IMR-90 (cell line): ENCODE data around the gene HAND2. TPM values are rescaled to one million over a fixed set of nuclear protein-coding genes. Genes with fewer than 3 reads are reported as not detected.

Experiments used
- ATAC-seq: fragments of 200-7000 bp; cut with Tn5 transposase; 2 replicates; pipeline ENCODE4 v1.9.1; 2020; ENCODE audit warnings: low read depth, mild to moderate bottlenecking, moderate library complexity
- BruUV-seq: library from RNA; stranded (reverse); fragments of 400-500 nt; replicated peaks from 2 replicates; lab custom pipeline; 2021; lab: Mats Ljungman, UMichigan
- CTCF ChIA-PET: fragments of 300-600 bp; formaldehyde crosslinking; extraction: SDS; loops from one replicate; lab custom pipeline; 2021; ENCODE audit warnings: antibody characterized with exemption; lab: Yijun Ruan, JAX
- POLR2A ChIA-PET: fragments of 300-600 bp; sonication (Branson Sonifier 250); formaldehyde crosslinking; loops from one replicate; lab custom pipeline; 2022; ENCODE audit warnings: antibody characterized with exemption; ENCODE audit not compliant: unreplicated experiment; lab: Charles Lee
- DNase-seq: peaks from one replicate; pipeline ENCODE4 v3.0.0; 2013
- H2AFZ ChIP-seq: replicated peaks from 2 replicates; pipeline ENCODE3; 2013; ENCODE audit warnings: low read length, mild to moderate bottlenecking; ENCODE audit not compliant: poor library complexity
- H2AK5ac ChIP-seq: 2 replicates; pipeline ENCODE4 v1.6.1; 2013; ENCODE audit warnings: low read depth, low read length, inconsistent platforms
- H2AK9ac ChIP-seq: replicated peaks from 2 replicates; pipeline ENCODE3; 2013; ENCODE audit warnings: mild to moderate bottlenecking, low read depth, low read length, moderate library complexity; ENCODE audit not compliant: poor library complexity
- H2BK120ac ChIP-seq: 2 replicates; pipeline ENCODE4 v1.6.1; 2013; ENCODE audit warnings: low read depth, low read length, inconsistent platforms
- H2BK15ac ChIP-seq: 3 replicates; pipeline ENCODE4 v1.6.1; 2013; ENCODE audit warnings: low read depth, low read length, inconsistent platforms
- H2BK20ac ChIP-seq: 2 replicates; pipeline ENCODE4 v1.6.1; 2013; ENCODE audit warnings: low read depth, mild to moderate bottlenecking, inconsistent platforms, low read length, moderate library complexity
- H2BK5ac ChIP-seq: 2 replicates; pipeline ENCODE4 v1.6.1; 2013; ENCODE audit warnings: mild to moderate bottlenecking, low read depth, low read length, inconsistent platforms; ENCODE audit not compliant: poor library complexity, severe bottlenecking
- H3K14ac ChIP-seq: replicated peaks from 2 replicates; pipeline ENCODE4 v1.6.1; 2013; ENCODE audit warnings: low read depth, low read length, inconsistent platforms
- H3K18ac ChIP-seq: 2 replicates; pipeline ENCODE4 v1.6.1; 2013; ENCODE audit warnings: low read depth, low read length, control low read depth
- H3K23ac ChIP-seq: 2 replicates; pipeline ENCODE4 v1.6.1; 2013; ENCODE audit warnings: low read depth, low read length, inconsistent platforms
- H3K27ac ChIP-seq: 2 replicates; pipeline ENCODE4 v1.5.1; 2013; ENCODE audit warnings: mild to moderate bottlenecking, control low read depth, low read length; ENCODE audit not compliant: insufficient read depth
- H3K27me3 ChIP-seq: 2 replicates; pipeline ENCODE4 v1.6.1; 2013; ENCODE audit warnings: low read length; ENCODE audit not compliant: control insufficient read depth, insufficient read depth
- H3K36me3 ChIP-seq: 2 replicates; pipeline ENCODE4 v1.6.1; 2013; ENCODE audit warnings: low read length, mixed read lengths; ENCODE audit not compliant: control insufficient read depth, insufficient read depth
- H3K4ac ChIP-seq: 2 replicates; pipeline ENCODE4 v1.6.1; 2013; ENCODE audit warnings: low read depth, low read length, inconsistent platforms
- H3K4me1 ChIP-seq: 2 replicates; pipeline ENCODE4 v1.6.1; 2013; ENCODE audit warnings: low read length, mixed read lengths; ENCODE audit not compliant: control insufficient read depth, insufficient read depth
- H3K4me2 ChIP-seq: 2 replicates; pipeline ENCODE4 v1.6.1; 2013; ENCODE audit warnings: low read depth, mild to moderate bottlenecking, control low read depth, low read length, moderate library complexity
- H3K4me3 ChIP-seq: 2 replicates; pipeline ENCODE4 v1.5.1; 2013; ENCODE audit warnings: low read depth, mild to moderate bottlenecking, control low read depth, low read length, moderate library complexity; ENCODE audit not compliant: insufficient read depth
- H3K56ac ChIP-seq: 2 replicates; pipeline ENCODE4 v1.6.1; 2013; ENCODE audit warnings: low read length, inconsistent platforms; ENCODE audit not compliant: insufficient read depth; ENCODE audit errors: extremely low read depth
- H3K79me1 ChIP-seq, 2 experiments: 2 replicates each; pipeline ENCODE4 v1.6.1; 2013; ENCODE audit warnings: low read length in 2 of 2, inconsistent platforms in 1 of 2, low read depth in 1 of 2
- H3K9ac ChIP-seq: 2 replicates; pipeline ENCODE4 v1.6.1; 2013; ENCODE audit warnings: low read depth, low read length, control low read depth
- H3K9me1 ChIP-seq: 2 replicates; pipeline ENCODE4 v1.6.1; 2013; ENCODE audit warnings: low read length, inconsistent platforms; ENCODE audit not compliant: insufficient read depth
- H3K9me3 ChIP-seq: 2 replicates; pipeline ENCODE4 v1.6.1; 2013; ENCODE audit warnings: low read length; ENCODE audit not compliant: control insufficient read depth, insufficient read depth
- H4K20me1 ChIP-seq: 2 replicates; pipeline ENCODE4 v1.6.1; 2013; ENCODE audit warnings: low read length, inconsistent platforms; ENCODE audit not compliant: insufficient read depth
- H4K5ac ChIP-seq: 2 replicates; pipeline ENCODE4 v1.6.1; 2013; ENCODE audit warnings: mild to moderate bottlenecking, low read depth, low read length, control low read depth
- H4K8ac ChIP-seq, 2 experiments: 2 replicates each; pipeline ENCODE4 v1.6.1; 2013; ENCODE audit warnings: low read depth in 2 of 2, low read length in 2 of 2, control low read depth in 1 of 2, inconsistent platforms in 1 of 2
- H4K91ac ChIP-seq: 2 replicates; pipeline ENCODE4 v1.6.1; 2013; ENCODE audit warnings: low read depth, low read length, inconsistent platforms; ENCODE audit not compliant: insufficient read depth
- CEBPB ChIP-seq: IDR thresholded peaks from 2 replicates; pipeline ENCODE4 v1.6.1; 2012; ENCODE audit warnings: low read depth, low read length, improper control_type of control experiment
- CHD1 ChIP-seq: IDR thresholded peaks from 2 replicates; pipeline ENCODE4 v1.6.1; 2012; ENCODE audit warnings: low read depth, low read length, improper control_type of control experiment
- CTCF ChIP-seq: conservative IDR thresholded peaks from 2 replicates; pipeline ENCODE4 v1.5.1; 2012; ENCODE audit warnings: mild to moderate bottlenecking, low read depth, low read length, improper control_type of control experiment
- ELK1 ChIP-seq: fragments of 150-350 bp; IDR thresholded peaks from 2 replicates; pipeline ENCODE4 v1.6.1; 2016; ENCODE audit warnings: low read depth, mild to moderate bottlenecking, low read length, moderate library complexity, borderline replicate concordance
- FOS ChIP-seq: fragments of 150-350 bp; IDR thresholded peaks from 2 replicates; pipeline ENCODE4 v1.6.1; 2016; ENCODE audit warnings: low read depth, low read length
- MAFK ChIP-seq: IDR thresholded peaks from 2 replicates; pipeline ENCODE4 v1.6.1; 2012; ENCODE audit warnings: low read depth, low read length, improper control_type of control experiment
- MAZ ChIP-seq: IDR thresholded peaks from 2 replicates; pipeline ENCODE4 v1.6.1; 2012; ENCODE audit warnings: low read depth, mild to moderate bottlenecking, low read length, improper control_type of control experiment, moderate library complexity, borderline replicate concordance
- MXI1 ChIP-seq: IDR thresholded peaks from 2 replicates; pipeline ENCODE4 v1.6.1; 2012; ENCODE audit warnings: low read depth, mild to moderate bottlenecking, low read length, moderate library complexity, borderline replicate concordance
- RAD21 ChIP-seq: IDR thresholded peaks from 2 replicates; pipeline ENCODE4 v1.6.1; 2012; ENCODE audit warnings: low read length, improper control_type of control experiment
- RCOR1 ChIP-seq: IDR thresholded peaks from 2 replicates; pipeline ENCODE4 v1.6.1; 2012; ENCODE audit warnings: mild to moderate bottlenecking, low read length, improper control_type of control experiment; ENCODE audit not compliant: insufficient replicate concordance
- RFX5 ChIP-seq: IDR thresholded peaks from 2 replicates; pipeline ENCODE4 v1.8.0; 2012; ENCODE audit warnings: low read depth, mild to moderate bottlenecking, low read length, moderate library complexity
- USF2 ChIP-seq: fragments of 150-350 bp; IDR thresholded peaks from 2 replicates; pipeline ENCODE4 v1.6.1; 2017; ENCODE audit warnings: mild to moderate bottlenecking, antibody characterized with exemption, low read length, low read depth
- WGBS, 2 experiments: methylation state at CpG; one replicate each; pipeline versions ENCODE4 v1.1.5 to v1.1.7; 2013; ENCODE audit warnings: missing lambda C conversion rate in 2 of 2; ENCODE audit not compliant: insufficient read length in 1 of 2; ENCODE audit errors: extremely low coverage in 2 of 2; 5-methylcytosine and 5-hydroxymethylcytosine counted together
- dilution Hi-C: fragments of 300-500 bp; cut with HindIII; formaldehyde crosslinking; loops from one replicate; pipeline ENCODE4 v1.14.3; 2018; ENCODE audit warnings: low sequenced_read_pairs; ENCODE audit not compliant: unreplicated experiment
- in situ Hi-C: fragments of 300-500 bp; cut with MboI; formaldehyde crosslinking; loops from 3 replicates; pipeline ENCODE4 v1.14.3; 2019; ENCODE audit warnings: low sequenced_read_pairs, inconsistent platforms, mixed read lengths
- intact Hi-C: fragments of 100-400 bp; cut with micrococcal nuclease; formaldehyde crosslinking; loops from 2 replicates; pipeline ENCODE4 v1.10.0; 2022
- polyA plus RNA-seq, 3 experiments: library from polyadenylated mRNA; depleted of rRNA; stranded (reverse); fragments of >200 nt; gene quantifications; 2 replicates each; pipeline ENCODE4 v1.2.3, GENCODE V29; 2012; ENCODE audit warnings: low replicate concordance in 1 of 3
- total RNA-seq: library from RNA; depleted of rRNA; stranded (reverse); fragments of >200 nt; gene quantifications from 2 replicates; pipeline ENCODE4 v1.2.3, GENCODE V29; 2012

Gene HAND2
- total and polyA plus RNA-seq, 2 of the 4 experiments (the other 2 are of a cell fraction) = 0.36 to 0.97 TPM

- Histone ChIP-seq H3K36me3 (no peaks in the 10 kb centered on the region), H3K9ac (no peak overlapping the region), H3K14ac (no peak overlapping the region), H4K20me1 (no peaks in the 10 kb centered on the region), H3K56ac (no peak overlapping the region), H2BK5ac (no peak overlapping the region), H4K91ac (no peak overlapping the region), H3K27ac (no peak overlapping the region), H2BK120ac (no peak overlapping the region), H3K4me1 (no peaks in the 10 kb centered on the region), H4K5ac (no peak overlapping the region), H3K4me3 (no peak overlapping the region), H3K9me1 (no peaks in the 10 kb centered on the region), H3K4ac (no peak overlapping the region), H2AK9ac (no peak overlapping the region), H3K27me3 (peaks cover 71% of the 10 kb centered on the region), H2AK5ac (no peak overlapping the region), H3K4me2 (no peak overlapping the region), H3K79me1 (no peaks in the 10 kb centered on the region), H3K23ac (no peak overlapping the region), H2BK15ac (no peak overlapping the region), H3K9me3 (peaks cover 17% of the 10 kb centered on the region), H3K18ac (no peak overlapping the region), H2BK20ac (no peak overlapping the region), H4K8ac (no peak overlapping the region), H2AFZ (no peak overlapping the region)
- 56% methylated on average over 4 of the region's 21 CpGs; no CpG with 5 or more reads in 1 of the 2 experiments for WGBS, 2 experiments
- DNase-seq (no peak), ATAC-seq (no peak)
- no TSS peak for BruUV-seq
- intact Hi-C loops (no loop called here), in situ Hi-C loops (loop anchor here (10.0 to 25.0 kb wide), 3 partner anchors 483 to 811 kb away; no protein-coding TSS in a partner anchor), dilution Hi-C loops (no loop called here)
- POLR2A ChIA-PET = no interaction called here
- CTCF ChIA-PET = no interaction called here
- no peak for TF ChIP-seq CTCF
- no peak for TF ChIP-seq RCOR1
- no peak for TF ChIP-seq MAZ
- no peak for TF ChIP-seq CHD1
- no peak for TF ChIP-seq RFX5
- no peak for TF ChIP-seq FOS
- TF ChIP-seq MXI1 = no peak
- no peak for TF ChIP-seq USF2
- TF ChIP-seq ELK1 = no peak
- TF ChIP-seq CEBPB = no peak
- TF ChIP-seq MAFK = no peak
- no peak for TF ChIP-seq RAD21
Measured at GRCh38 chr4:173501592-173502150, 28.4 kb downstream of the HAND2 start.
